ENCODE data around the gene B3GNT2.

The B3GNT2 gene

GRCh38 chr2:62205554-62205953 lies 9.6 kb downstream of the B3GNT2 start:
- DNase-seq (ENCODE audit: low spot score), result no peak

- DNase-seq (ENCODE audit: low spot score), result no peak
These were observed 10.1 kb downstream of the B3GNT2 start for GRCh38 chr2:62206024-62206423.

- no peak for DNase-seq (ENCODE audit: low spot score)
These were observed 11.6 kb downstream of the B3GNT2 start for GRCh38 chr2:62207491-62207890.

GRCh38 chr2:62208074-62208757 lies 12.3 kb downstream of the B3GNT2 start:
- DNase-seq (ENCODE audit: low spot score), result no peak

GRCh38 chr2:62208758-62209114 lies 12.8 kb downstream of the B3GNT2 start:
- DNase-seq (ENCODE audit: low spot score), result peak; percentile 58

- no peak for DNase-seq (ENCODE audit: low spot score)
These were observed 13.6 kb downstream of the B3GNT2 start for GRCh38 chr2:62209427-62209991.

- DNase-seq (ENCODE audit: low spot score), result no peak
These were observed 19.6 kb downstream of the B3GNT2 start for GRCh38 chr2:62215306-62216064.

GRCh38 chr2:62216113-62216512 lies 20.2 kb downstream of the B3GNT2 start:
- no peak for DNase-seq (ENCODE audit: low spot score)

- DNase-seq (ENCODE audit: low spot score), result no peak
These were observed 20.7 kb downstream of the B3GNT2 start for GRCh38 chr2:62216616-62217015.

- DNase-seq (ENCODE audit: low spot score), result no peak
These were observed 21.5 kb downstream of the B3GNT2 start for GRCh38 chr2:62217421-62217820.

- DNase-seq (ENCODE audit: low spot score), result no peak
These were observed 22.1 kb downstream of the B3GNT2 start for GRCh38 chr2:62217970-62218369.

- no peak for DNase-seq (ENCODE audit: low spot score)
These were observed 23.7 kb downstream of the B3GNT2 start for GRCh38 chr2:62219407-62220159.

GRCh38 chr2:62221141-62221540 lies 25.2 kb downstream of the B3GNT2 start:
- no peak for DNase-seq (ENCODE audit: low spot score)

- DNase-seq (ENCODE audit: low spot score), result no peak
These were observed 26.3 kb downstream of the B3GNT2 start for GRCh38 chr2:62222171-62222570.

GRCh38 chr2:62222674-62223073 lies 26.8 kb downstream of the B3GNT2 start:
- peak; percentile 46 for DNase-seq (ENCODE audit: low spot score)

GRCh38 chr2:62224976-62225375 lies 29.1 kb downstream of the B3GNT2 start:
- DNase-seq (ENCODE audit: low spot score), result no peak

- DNase-seq (ENCODE audit: low spot score), result no peak
These were observed 31.6 kb downstream of the B3GNT2 start for GRCh38 chr2:62227386-62228075.

- no peak for DNase-seq (ENCODE audit: low spot score)
These were observed 33.2 kb downstream of the B3GNT2 start for GRCh38 chr2:62229082-62229605.

GRCh38 chr2:62231541-62231940 lies 35.6 kb downstream of the B3GNT2 start:
- DNase-seq (ENCODE audit: low spot score), result no peak

- no peak for DNase-seq (ENCODE audit: low spot score)
These were observed 39.1 kb downstream of the B3GNT2 start for GRCh38 chr2:62234755-62235655.

- no peak for DNase-seq (ENCODE audit: low spot score)
These were observed 40.6 kb downstream of the B3GNT2 start for GRCh38 chr2:62236499-62236898.

All from CD4-positive, alpha-beta T cell treated with Interleukin-15 for 4 hours (primary cell).